ENCODE data around the gene VIPR2.

VIPR2 gene

DNA sequence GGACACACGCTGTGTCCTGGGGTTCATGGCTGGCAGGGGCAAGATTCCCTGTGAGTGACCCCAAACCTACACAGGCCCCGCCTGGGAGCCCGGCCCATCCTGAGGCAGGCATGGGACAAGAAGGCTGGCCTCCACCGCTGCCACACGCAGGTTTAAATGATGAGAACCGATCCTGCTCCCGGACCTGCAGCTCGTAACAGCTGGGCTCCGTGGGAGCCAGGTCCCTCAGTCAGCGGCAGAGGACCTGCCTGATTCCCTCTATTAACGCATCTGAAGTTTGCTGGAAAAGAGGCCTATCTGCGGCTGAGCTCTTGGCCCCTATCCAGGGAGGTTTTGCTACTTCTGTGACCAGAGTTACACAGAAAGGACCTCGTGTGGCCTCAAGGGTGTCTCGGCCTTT, 112.3 kb downstream of the VIPR2 start:
- DNase-seq (ENCODE audit: extremely low read depth, low read depth) = no peak
- TF ChIP-seq, protein P1, sequence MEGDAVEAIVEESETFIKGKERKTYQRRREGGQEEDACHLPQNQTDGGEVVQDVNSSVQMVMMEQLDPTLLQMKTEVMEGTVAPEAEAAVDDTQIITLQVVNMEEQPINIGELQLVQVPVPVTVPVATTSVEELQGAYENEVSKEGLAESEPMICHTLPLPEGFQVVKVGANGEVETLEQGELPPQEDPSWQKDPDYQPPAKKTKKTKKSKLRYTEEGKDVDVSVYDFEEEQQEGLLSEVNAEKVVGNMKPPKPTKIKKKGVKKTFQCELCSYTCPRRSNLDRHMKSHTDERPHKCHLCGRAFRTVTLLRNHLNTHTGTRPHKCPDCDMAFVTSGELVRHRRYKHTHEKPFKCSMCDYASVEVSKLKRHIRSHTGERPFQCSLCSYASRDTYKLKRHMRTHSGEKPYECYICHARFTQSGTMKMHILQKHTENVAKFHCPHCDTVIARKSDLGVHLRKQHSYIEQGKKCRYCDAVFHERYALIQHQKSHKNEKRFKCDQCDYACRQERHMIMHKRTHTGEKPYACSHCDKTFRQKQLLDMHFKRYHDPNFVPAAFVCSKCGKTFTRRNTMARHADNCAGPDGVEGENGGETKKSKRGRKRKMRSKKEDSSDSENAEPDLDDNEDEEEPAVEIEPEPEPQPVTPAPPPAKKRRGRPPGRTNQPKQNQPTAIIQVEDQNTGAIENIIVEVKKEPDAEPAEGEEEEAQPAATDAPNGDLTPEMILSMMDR (IDR thresholded peaks at IDR 0.05; ENCODE audit: low read depth, low read length) = no peak

DNA sequence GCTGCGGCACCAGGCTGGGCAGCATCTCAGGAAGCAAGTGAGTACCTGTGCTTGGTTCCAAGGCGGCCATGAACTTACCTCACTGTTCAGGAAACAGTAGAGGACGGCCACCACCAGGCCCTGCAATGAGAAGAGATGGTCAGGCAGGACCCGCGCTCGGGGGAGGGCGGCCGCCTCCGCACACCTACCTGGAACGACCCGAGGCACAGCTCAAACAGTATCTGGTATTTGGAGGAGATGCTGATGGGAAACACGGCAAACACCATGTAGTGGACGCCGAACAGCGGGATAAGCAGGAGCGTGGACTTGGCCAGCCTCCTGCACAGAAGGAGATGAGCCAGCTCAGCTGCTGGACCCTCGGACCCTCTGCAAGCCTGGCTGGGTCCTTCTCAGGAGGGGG, 112.9 kb downstream of the VIPR2 start:
- TF ChIP-seq, protein P1 (IDR thresholded peaks at IDR 0.05; ENCODE audit: low read depth, low read length) = no peak
- DNase-seq (ENCODE audit: extremely low read depth, low read depth) = no peak

DNA sequence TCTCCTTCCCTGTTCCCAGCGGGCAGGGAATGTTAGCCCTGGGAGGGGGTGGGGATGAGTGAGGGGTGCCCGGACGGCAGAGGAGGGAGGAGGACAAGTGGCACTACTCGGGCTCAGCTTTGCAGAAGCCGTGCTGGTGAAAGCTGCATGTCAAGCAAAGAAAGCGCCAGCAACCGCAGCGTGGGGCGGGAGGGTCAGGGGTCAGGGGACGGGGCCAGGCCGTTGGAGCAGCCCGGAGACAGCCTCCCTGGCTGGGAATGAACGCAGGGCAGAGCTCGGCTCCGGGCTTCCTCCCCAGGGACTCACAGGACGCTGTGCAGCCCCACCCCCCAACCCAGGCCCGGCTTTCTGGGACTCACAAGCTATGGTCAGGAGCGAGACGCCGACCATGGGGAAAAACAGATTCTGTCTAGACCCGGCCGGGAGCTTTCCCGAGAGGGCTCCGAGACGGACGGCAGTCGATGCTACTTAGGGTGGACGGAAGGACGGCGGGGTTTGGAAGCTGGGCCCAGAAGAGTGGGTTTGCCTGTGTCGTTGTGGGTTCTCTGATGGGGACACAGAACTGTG, 113.4 kb downstream of the VIPR2 start:
- no peak for DNase-seq (ENCODE audit: extremely low read depth, low read depth)

DNA sequence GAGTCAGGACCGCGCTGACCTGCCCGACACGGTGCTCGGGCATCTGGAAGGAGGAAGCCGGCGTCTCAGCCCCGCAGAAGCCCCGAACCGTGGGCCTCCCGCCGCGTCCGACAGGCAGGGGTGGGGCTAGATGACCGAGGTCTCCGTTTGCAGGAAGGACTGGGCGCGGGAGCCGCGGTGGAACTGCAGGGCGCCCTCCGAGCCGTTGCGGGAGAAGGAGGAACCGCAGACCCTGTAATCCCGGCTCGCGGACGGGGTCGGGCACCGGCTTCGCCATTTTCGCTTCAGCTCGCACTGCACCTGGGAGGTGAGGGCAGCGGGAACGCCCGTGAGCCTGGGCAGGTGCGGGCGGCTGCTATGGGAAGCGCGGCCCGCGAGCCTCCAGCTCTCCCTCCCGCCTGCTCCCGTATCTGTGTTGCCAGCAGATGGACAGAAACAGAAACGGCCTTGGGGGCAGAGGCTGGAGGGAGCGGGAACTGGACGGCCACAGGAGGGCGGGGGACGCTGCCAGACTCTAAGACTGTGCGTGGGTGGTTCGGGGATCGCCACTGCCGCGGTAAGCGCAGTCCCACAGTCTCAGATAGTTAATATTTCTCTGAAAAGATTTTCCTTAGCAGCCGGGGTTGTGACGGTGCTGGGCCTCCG, 114.1 kb downstream of the VIPR2 start:
- TF ChIP-seq, protein P1 (IDR thresholded peaks at IDR 0.05; ENCODE audit: low read depth, low read length) = no peak; the same call in 1 of the 2 replicates
- DNase-seq (ENCODE audit: extremely low read depth, low read depth) = no peak

More for the DNA sequence above, 113.4 kb downstream of the VIPR2 start:
- TF ChIP-seq, protein P1 (IDR thresholded peaks at IDR 0.05; ENCODE audit: low read depth, low read length) = no peak

DNA sequence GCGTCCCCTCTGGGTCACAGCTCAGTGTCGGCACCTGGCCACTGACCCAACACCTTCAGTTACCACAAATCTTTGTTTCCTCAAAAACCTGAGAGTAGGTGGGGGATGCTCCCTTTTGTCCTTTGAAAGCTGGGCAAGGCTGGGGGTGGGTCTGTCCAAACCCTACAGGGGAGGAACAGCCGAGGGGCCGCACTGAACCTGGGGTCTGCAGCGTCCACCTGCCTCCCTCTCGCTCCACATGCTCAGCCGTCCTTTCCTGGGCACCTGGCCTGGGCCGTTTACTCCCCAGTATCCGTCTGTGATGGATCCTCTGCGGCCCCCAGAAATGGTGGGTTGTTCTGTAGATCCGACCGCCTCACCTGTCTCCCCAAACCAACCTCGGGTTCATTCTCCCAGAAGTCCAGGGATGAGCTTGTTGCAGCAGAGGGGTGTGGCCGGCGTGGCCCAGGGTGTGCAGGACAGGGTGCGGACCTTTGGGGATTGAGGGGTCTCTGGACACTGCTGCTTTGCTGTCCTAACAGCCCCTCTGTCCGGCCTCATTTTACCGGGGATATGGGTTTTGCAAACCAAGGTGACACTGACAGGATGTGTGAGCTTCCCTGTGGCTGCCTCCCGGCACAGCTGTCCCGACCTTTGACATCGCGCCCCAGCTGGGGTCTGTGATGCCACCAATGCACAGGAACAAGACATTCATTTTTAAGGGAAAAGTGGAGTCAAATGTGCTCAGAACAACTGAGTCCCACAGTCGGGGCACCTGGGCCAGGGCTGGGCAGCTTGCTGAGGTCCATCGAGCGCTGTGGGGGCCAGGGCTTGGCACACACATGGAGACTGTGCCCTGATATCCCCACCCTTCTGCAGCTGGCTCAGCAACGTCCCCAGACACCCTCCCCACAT, 115.9 kb downstream of the VIPR2 start:
- no peak for DNase-seq (ENCODE audit: extremely low read depth, low read depth)
- TF ChIP-seq, protein P1 (IDR thresholded peaks at IDR 0.05; ENCODE audit: low read depth, low read length) = no peak

DNA sequence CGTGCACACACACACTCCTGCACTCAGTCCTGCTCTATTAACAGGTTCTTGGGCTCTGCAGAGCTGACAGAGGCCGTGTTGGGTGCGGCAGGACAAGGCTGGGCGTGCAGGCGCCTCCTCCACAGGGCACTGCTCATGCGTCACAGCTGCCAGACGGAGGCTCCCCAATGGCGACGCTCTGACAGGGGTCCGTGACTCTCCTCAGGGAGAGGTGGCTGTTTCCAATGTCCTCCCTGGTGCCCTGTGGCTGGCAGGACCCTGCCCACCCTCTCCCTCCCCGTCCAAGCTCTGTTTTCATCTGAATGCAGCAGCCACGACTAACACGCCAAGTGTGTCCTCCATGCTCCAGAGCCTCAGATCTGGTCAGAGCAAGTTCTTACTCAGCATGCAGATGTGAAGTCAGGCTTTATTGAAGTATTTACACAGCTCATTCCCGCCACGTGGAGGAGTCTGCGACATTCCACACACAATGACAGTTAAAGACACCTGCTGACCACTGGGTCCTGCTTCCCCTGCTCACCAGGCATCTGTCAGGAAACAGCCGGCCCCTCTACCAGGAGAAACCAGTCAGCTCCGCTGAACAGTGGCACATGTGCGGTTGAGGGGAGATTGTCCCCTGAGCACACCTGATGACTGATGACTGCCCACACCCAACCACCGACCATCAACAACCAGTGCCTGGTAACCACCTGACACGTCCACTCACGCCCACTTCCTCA, 116.7 kb downstream of the VIPR2 start:
- TF ChIP-seq, protein P1 (IDR thresholded peaks at IDR 0.05; ENCODE audit: low read depth, low read length) = no peak
- DNase-seq (ENCODE audit: extremely low read depth, low read depth) = no peak

All from AG09319 (cell line).